LoVo (cell line): ENCODE results near the gene NPR2.

Experiments used
- DNase-seq: peaks from one replicate; pipeline ENCODE4 v3.0.0-alpha.2; 2016; ENCODE audit warnings: low spot score

The NPR2 gene

DNA sequence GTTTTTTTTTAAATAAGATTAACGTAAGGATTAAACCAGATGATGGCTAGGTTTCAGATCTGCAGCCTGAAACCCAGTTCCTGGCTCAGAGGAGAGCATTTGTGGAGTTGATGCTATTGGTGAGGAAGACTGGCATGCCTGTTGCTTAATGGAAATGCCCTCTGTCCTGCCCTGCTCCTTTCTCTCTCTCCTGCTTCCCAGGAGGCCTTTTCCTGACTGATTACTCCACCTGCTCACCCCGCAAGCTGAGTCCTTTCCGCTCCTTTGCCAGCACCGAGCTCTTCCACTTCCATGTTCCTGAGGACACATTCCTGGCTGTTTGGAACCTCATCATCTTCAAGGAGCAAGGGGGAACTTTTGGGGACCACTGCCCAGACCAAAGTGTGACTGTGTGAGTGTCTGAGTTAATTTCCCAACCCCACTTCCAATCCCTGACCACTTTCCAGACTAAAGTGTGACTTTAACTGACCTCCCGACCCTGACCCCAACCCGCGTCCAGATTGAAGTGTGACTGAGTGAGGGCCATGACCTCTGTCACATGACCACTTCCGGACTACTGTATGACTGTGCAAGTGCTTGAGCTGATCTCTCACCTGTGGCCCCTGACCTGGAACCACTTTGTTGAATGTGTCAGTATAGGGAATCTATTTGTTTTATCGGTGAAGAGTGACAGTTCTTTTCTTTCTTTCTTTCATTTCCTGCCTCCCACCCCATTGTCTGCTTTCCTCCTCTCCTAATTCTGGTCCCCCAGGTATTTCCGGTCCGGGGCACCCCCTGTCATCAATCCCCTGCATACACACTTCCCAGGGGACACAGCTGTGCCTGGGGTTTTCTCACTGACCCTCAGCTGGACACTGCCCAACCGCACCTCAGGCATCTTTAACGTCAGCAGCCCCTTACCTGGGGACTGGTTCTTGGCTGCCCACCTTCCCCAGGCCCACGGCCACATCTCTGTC is 43.1 kb downstream of the NPR2 start:
- DNase-seq = no peak

DNA sequence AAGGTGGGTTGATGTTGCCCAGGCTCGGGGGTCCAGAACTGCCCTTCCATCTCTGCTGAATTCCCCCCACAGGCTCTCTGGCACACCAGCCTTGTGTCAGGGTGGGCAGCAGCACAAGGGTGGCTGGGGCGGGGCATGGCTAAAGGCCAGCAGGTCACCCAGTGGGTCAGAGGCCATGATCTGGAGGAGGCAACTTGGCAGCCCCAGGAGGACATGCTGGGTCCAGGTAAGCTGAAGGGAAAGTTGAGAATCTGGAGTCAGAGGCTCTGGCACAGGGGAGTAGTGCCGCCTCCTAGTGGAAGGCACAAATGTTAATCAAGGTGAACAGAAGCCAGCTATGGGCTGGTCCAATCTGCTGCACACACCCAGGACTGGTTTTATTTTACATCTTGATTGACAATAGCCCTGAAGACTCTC is 43.8 kb downstream of the NPR2 start:
- DNase-seq = no peak

DNA sequence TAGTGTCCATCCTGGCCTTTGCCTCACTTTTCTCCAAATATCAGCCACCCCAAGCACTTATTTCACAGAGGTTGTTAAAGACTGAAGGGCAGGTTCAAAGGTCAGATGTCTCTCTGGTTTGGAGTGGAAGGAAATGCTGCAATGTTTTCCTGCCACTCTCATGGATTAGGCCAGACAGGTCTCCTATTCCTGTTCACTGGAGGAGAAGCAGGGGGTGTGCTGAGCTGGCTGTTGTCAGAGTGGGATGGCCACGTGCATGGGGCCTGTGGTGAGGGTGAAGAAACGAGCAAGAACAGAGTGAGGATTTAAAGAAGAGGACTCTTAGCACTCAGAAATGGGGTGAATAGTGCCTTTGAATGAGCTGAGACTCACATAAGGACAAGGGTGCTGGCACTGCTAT is 44.4 kb downstream of the NPR2 start:
- DNase-seq = no peak

GRCh38 chr9:35836595-35836994 is 45.2 kb downstream of the NPR2 start:
- no peak for DNase-seq

- DNase-seq = no peak
Observed at GRCh38 chr9:35839926-35840325, 48.5 kb downstream of the NPR2 start.

DNA sequence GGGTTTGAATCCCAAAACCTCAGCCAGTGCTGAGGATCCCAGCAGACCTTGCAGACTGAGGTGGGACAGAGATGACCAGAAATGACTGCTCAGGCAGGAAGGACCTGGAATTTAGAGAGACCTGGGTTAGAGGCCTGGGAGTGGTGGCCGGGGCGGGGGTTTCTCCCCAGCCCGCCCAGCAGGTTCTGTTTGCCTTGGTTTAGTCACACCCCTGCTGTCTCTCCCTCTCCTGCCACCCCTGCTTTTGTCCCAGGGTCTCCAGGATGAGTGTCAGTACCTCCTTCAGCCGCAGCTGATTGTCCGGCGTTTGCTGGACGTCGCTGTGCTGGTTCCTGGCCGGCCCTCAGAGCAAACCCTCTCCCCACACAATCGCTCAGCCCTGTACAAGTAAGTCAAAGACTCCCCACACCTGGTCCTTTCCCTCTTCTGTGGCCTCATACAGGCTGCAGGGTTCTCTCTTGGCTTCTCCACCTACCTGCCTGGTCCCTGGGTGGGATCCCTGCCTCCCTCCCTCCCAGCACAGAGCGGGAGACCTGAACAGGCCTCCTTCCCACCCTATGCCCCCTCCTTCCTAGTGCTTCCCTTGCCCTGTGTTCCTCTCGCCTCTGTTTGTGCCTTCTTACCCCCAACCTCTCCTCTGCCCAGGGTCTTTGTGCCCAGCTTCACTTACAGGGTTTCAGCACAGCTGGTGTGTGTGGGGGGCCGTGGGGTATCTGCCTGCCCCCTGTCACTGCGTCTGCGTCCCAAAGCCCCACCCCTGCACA is 49.7 kb downstream of the NPR2 start:
- DNase-seq = no peak

- no peak for DNase-seq
Observed at GRCh38 chr9:35841645-35841900, 50.2 kb downstream of the NPR2 start.

DNA sequence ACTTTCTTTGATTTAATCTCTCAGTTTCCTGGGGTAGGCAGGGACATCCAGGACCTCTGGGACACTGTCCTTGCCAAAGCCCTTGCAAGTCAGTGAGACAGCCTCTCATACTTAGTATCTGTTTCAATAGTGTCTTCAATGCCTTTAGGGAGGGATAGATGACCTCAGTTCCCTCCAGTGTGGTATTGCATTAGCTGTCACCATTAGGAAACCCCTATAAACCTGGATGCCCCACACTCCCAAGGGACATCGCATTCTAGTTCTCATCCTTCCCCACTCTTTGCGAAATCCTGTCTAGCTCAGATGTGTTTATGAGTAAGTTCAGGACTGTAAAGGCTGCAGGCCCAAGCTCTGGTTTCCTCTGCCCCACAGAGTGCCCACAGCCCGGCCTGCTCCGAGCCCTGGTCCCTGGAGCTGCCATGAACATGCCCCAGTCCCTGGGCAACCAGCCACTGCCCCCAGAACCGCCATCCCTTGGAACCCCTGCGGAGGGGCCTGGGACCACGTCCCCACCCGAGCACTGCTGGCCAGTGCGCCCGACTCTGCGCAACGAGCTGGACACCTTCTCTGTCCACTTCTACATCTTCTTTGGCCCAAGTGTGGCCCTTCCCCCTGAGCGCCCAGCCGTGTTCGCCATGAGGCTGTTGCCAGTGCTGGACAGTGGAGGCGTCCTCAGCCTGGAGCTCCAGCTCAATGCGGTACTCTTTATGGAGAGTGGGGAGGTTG is 50.8 kb downstream of the NPR2 start:
- DNase-seq = no peak

- no peak for DNase-seq
Observed at GRCh38 chr9:35842795-35843194, 51.4 kb downstream of the NPR2 start.

- peak; percentile 30 for DNase-seq
Observed at GRCh38 chr9:35844628-35845270, 53.4 kb downstream of the NPR2 start.

DNA sequence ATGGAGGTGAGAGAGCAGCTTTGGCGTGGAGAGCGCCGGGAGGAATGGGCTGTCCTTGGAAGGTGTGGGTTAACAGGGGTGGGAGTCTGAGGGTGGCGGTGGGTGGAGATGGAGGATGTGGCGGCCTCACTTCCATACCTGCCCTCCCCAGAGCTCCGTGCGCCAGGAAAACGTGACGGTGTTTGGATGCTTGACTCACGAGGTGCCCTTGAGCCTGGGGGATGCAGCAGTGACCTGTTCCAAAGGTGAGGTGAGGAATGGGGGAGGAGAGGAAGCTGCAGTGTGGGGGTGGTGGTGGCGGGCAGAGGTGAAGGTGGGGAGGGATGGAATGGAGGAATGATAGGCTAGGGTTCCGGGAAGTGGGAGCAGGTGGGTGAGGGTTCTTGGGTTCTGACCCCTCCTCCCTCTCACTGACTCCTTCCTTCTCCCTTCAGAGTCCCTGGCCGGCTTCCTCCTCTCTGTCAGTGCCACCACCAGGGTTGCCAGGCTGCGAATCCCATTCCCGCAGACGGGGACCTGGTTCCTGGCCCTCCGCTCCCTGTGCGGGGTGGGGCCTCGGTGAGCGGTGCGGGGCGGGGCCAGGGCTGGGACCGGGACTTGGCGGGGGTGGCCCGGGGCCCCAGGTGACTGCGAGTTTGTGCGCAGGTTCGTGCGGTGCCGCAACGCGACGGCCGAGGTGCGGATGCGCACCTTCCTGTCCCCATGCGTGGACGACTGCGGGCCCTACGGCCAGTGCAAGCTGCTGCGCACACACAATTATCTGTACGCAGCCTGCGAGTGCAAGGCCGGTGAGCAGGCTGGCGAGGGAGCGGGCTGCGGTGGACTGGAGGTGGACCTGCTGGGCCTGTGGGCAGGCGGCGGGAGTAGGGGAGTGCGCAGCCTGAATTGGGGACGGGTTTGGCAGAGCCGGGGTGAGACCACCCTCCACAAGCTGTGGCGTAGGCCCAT is 54.7 kb downstream of the NPR2 start:
- no peak for DNase-seq

DNA sequence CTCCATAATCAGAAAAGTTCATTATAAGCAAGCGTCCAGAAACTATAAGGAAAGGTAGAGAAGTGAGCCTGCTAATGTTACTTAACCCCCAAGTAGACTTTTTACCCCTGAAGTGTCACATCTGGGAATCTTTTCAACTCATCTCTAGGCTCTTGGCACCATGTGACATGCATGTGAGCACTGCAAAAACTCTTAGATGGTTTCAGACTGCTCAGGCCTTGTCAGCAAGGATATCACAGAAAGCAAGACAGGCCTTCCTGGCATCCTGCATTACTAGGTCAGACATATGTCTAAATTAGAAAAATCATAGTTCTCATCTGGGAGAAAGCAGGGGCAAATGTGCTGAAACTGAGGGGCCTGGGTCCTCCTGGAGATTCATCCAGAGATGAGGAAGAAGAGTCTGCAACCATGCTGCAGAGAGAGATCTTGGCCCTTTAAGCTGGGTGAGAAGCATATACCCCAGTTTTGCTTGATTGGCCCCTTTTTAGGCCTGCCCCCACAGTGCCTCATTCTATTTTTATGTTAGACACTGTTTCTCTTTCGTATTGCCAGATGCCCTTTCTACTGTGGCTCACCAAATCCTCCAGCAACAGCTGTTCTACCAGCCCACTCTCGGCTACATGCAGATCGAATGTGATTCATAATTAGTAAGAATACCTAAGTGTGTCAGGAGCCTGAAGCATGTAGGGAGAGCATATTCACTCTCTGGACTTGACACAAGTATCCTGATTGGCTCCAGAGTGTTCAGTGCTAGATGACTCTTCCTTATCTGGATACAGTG is 56.6 kb downstream of the NPR2 start:
- no peak for DNase-seq

DNA sequence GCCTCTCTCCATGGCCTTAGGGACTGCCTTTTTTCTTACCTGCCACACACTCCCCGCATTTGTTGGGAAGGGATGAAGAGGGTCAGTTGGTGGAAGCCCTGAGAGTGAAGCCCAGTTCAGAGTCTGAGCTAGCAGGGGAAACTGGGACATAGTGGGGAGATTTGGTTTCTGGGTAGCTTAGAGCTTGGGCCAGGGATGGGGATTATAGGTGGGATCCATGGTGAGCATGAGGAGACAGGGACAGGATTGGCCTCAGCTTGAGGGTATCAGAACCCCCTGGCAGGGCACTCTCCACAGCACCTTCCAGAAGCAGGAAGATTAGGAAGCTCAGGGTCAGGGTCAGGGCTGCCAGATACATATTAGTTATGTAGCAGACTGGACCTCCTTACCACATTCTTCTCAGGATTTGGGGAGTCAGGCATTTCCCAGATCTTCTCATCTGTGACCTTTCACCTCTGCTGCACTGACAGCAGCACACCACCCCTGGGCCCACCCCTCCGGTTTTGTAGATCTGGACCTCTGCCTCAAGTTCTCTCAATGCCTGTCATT is 61.0 kb downstream of the NPR2 start:
- DNase-seq = no peak

DNA sequence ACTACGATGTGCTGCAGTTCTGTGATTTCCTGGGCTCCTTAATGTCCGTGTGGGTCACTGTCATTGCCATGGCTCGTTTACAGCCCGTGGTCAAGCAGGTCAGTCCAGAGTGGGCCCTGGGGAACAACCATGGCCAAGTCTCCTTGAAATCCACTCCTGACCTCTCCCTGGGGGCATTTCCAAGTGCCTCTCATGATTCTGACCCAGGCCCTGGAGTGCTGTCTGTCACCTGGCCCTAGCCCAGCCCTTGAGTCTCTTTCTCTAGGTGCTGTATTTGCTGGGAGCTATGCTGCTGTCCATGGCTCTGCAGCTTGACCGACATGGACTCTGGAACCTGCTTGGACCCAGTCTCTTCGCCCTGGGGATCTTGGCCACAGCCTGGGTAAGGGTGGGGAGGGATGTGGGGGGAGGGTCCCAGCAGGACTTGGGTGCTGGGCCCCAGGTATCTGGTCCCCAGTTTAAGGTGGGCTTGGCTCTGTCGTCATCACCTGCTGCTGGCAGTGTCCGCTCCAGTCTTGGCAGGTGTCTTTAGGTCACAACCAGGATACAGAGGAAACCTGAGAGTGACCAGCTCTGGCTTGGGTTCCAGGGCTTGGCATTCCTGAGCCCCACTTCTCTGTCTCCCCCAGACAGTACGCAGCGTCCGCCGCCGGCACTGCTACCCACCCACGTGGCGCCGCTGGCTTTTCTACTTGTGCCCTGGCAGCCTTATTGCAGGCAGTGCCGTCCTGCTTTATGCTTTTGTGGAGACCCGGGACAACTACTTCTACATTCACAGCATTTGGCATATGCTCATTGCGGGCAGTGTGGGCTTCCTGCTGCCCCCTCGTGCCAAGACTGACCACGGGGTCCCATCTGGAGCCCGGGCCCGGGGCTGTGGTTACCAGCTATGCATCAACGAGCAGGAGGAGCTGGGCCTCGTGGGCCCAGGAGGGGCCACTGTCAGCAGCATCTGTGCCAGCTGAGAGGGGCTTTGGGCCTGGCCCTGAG is 61.8 kb downstream of the NPR2 start:
- no peak for DNase-seq

DNA sequence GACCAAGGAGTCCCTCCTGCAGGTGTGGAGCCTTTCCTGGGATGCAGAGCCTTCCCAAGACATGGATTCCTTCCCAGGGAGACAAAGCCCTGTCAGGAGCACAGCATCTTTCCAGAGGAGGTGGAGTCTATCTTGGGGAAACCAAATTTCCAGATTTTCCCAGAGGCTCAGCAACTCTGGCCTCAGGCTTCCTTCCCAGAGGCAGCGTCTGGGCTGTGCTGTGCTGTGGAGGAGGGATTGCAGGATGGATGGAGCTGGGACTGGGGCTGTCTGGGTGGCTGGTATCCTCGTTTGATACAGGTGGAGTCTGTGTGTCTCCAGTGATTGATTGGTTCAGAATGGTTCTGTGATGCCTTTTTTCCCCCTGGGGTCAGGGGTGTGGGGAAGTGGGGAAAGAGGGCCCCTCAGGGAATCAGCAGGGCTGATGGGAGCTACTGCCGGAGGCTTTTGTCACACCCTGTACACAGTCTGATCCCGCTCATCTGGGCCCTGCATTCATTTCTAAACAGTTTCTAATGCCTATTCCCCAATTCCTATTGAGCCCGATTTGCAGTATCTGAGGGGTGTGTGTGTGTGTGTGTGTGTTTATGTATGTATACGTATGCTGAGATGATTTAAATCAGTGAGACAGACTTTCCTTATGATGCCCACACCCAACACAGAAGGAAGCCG is 62.8 kb downstream of the NPR2 start:
- no peak for DNase-seq

- DNase-seq = no peak
Observed at GRCh38 chr9:35856206-35856605, 64.8 kb downstream of the NPR2 start.

DNA sequence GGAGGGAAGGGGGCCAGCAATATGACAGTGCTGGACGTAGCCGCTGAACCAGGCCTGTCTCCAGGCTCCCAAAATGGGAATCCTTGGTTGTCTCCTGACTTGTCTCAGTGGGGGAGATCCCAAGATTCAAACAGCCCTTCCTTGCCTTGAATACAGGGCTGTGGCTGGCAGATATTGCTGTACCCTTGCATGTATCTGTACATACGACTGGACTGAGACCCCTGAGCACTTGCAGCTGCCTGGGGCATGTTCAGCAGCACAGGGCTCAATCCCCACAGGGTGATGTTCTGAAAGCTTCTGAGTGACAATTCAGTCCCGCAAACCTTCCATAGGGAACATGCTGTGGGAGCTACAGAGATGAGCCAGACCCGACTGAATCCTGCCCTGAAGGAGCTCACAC is 65.5 kb downstream of the NPR2 start:
- no peak for DNase-seq

DNA sequence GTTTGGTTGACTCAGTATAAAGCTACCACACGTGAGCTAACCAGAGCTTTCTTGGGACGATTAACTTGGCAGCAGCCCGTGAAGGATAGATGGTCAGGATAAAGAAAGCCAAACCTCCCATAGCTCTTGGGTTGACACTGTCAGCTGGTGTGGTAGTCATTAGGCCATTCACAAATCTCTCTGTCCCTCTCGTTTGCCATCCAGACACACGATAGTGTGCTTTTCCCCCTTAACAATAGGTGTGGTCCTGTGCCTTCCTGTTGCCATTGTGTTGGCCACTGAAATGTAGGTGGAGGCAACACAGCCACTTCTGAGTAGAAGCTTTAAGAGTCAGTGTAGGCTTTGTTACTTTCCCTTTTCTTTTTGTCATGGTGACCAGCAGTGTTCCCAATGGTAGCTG is 67.1 kb downstream of the NPR2 start:
- DNase-seq = no peak
